K562 (cell line): Measurements from ENCODE around the gene ELOVL5. TPM values are rescaled to one million over a fixed set of nuclear protein-coding genes. Genes with fewer than 3 reads are reported as not detected.

Experiments
- BRD4 ChIP-seq: fragments of 200-600 bp; sonication (generic); IDR thresholded peaks from 2 replicates; pipeline ENCODE4 v1.6.1; 2017; ENCODE audit warnings: inconsistent platforms
- CBX2 ChIP-seq: fragments of 200-600 bp; sonication (generic); IDR thresholded peaks from one replicate; pipeline ENCODE4 v1.6.1; 2012; ENCODE audit warnings: mild to moderate bottlenecking, low read length, inconsistent platforms; ENCODE audit not compliant: insufficient read depth, poor library complexity, severe bottlenecking
- FOXK1 ChIP-seq: sonication (generic); formaldehyde crosslinking; IDR thresholded peaks from 2 replicates; pipeline ENCODE4 v1.8.0; 2022; ENCODE audit warnings: missing genetic modification reagents, mild to moderate bottlenecking, borderline replicate concordance
- MEF2D ChIP-seq: conservative IDR thresholded peaks from 2 replicates; pipeline ENCODE4 v1.6.1; 2016; ENCODE audit warnings: low read depth, missing genetic modification characterization, missing compliant biosample characterization
- MTA1 ChIP-seq: fragments of 450-650 bp; IDR thresholded peaks from 2 replicates; pipeline ENCODE4 v1.6.1; 2017; ENCODE audit warnings: borderline replicate concordance
- SUPT5H ChIP-seq: fragments of 450-650 bp; IDR thresholded peaks from 2 replicates; pipeline ENCODE4 v1.6.1; 2016
- TAF7 ChIP-seq: fragments of 450-650 bp; IDR thresholded peaks from 2 replicates; pipeline ENCODE4 v1.6.1; 2016; ENCODE audit warnings: missing genetic modification characterization, missing compliant biosample characterization
- ZFP36 ChIP-seq: fragments of 150-350 bp; IDR thresholded peaks from 2 replicates; pipeline ENCODE4 v1.6.1; 2018; ENCODE audit warnings: low read length, low read depth; ENCODE audit not compliant: partially characterized antibody
- ZNF324 ChIP-seq: fragments of 250-450 bp; sonication (Bioruptor Pico); IDR thresholded peaks from 2 replicates; pipeline ENCODE4 v1.4.0; 2020; ENCODE audit warnings: mild to moderate bottlenecking
- polyA plus RNA-seq, 8 experiments: library from polyadenylated mRNA; depleted of rRNA in 4 of 8; stranded (reverse) in 5 of 8; unstranded in 3 of 8; fragments of >200 nt; fragmentation: Nextera tagmentation in 2 of 8; fragmentation: Illumina TruSeq in 1 of 8; extraction: Ambion mirVana in 2 of 8; extraction: Trizol in 1 of 8; gene quantifications; 2 replicates each; pipeline versions ENCODE4 v1.2.1 to v1.2.3, GENCODE V29; 2011 to 2014; ENCODE audit warnings: inconsistent platforms in 1 of 8, missing spikeins in 1 of 8
- total RNA-seq, 7 experiments: library from RNA; depleted of rRNA in 6 of 7; stranded (reverse); fragments of >200 nt in 6 of 7; fragmentation: Illumina TruSeq in 2 of 7; extraction: Trizol in 2 of 7; gene quantifications; 2 replicates each; pipeline versions ENCODE4 v1.2.1 to v1.2.3, GENCODE V29; 2011 to 2021; ENCODE audit warnings: low replicate concordance in 1 of 7
- TF ChIP-seq, protein P1 (sequence below): sonication (generic); formaldehyde crosslinking; IDR thresholded peaks from 2 replicates; pipeline ENCODE4 v1.8.0; 2023; ENCODE audit warnings: mild to moderate bottlenecking, missing genetic modification reagents
- TF ChIP-seq, protein P2 (sequence below): IDR thresholded peaks from 2 replicates; pipeline ENCODE4 v1.6.1; 2012; ENCODE audit warnings: low read depth, low read length, improper control_type of control experiment, borderline replicate concordance
- TF ChIP-seq, protein P3 (sequence below): sonication (generic); formaldehyde crosslinking; IDR thresholded peaks from 2 replicates; pipeline ENCODE4 v1.8.0; 2022; ENCODE audit warnings: mild to moderate bottlenecking, missing genetic modification reagents
- TF ChIP-seq, protein P4 (sequence below): fragments of 250-450 bp; sonication (Bioruptor Pico); IDR thresholded peaks from 2 replicates; pipeline ENCODE4 v1.4.0; 2020
- TF ChIP-seq, protein P5 (sequence below): sonication (generic); formaldehyde crosslinking; IDR thresholded peaks from 2 replicates; pipeline ENCODE4 v1.8.1; 2022; ENCODE audit warnings: missing genetic modification reagents
- TF ChIP-seq, protein P6 (sequence below): fragments of 250-450 bp; sonication (Bioruptor Pico); IDR thresholded peaks from 2 replicates; pipeline ENCODE4 v1.8.0; 2022; ENCODE audit warnings: inconsistent platforms, mild to moderate bottlenecking, moderate library complexity, borderline replicate concordance

ELOVL5 gene
- total and polyA plus RNA-seq, 9 of the 15 experiments (the other 6 are each of a cell fraction or from before 2014, with no cell fraction given) = 70.6 to 245 (median 132) TPM

DNA sequence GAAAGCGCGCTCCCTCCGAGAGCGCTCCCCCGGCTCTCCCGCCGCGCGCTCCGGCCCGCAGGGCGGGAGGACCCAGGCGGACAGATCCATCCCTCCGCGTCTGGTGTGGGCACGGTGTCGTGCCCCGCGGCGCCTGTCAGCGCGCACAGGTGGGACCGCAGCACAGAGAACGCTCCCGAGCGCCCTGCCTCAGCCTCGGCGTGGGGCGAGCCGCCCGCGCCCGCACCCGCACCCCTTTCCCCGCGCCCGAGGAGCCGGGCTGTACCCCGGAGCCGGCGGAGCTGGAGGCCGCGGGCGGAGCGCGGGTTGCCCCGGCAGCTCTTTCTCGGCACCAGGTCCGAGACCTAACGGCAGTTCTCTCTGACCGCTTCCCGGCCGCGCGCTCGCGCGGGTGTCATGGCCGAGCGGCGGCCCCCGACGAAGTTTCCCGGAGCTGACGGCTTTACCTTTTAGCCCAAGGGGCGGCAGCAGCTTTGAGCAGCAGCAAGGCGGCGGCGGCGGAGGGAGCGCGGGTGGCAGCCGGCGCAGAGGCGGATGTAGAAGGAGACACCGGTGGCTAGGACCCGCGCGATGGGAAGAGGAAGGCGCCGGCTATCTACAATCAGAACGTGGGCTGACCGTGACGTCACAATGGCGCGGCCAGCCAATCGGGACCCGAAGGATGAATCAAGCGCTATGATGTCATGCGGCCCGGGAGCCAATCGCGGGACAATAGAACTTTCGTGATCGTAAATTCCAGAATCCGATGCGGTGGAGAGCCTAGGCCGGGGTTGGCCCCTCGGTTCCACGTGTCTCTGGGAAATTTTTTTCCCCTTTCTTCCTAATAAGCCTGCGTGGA lies at the start of gene ELOVL5 (continued):
- TF ChIP-seq, protein P1, sequence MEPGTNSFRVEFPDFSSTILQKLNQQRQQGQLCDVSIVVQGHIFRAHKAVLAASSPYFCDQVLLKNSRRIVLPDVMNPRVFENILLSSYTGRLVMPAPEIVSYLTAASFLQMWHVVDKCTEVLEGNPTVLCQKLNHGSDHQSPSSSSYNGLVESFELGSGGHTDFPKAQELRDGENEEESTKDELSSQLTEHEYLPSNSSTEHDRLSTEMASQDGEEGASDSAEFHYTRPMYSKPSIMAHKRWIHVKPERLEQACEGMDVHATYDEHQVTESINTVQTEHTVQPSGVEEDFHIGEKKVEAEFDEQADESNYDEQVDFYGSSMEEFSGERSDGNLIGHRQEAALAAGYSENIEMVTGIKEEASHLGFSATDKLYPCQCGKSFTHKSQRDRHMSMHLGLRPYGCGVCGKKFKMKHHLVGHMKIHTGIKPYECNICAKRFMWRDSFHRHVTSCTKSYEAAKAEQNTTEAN (CRISPR knock-in tag) = no peak
- TF ChIP-seq MEF2D (tag) (no peak), BRD4 (no peak), ZFP36 (no peak), ZNF324 (CRISPR knock-in tag) (no peak), SUPT5H (peak; percentile 81), CBX2 (no peak), FOXK1 (no peak; the same call in 1 of the 2 replicates), TAF7 (tag) (peak; percentile 58; the same call in 1 of the 2 replicates), MTA1 (peak; percentile 72; the same call in 1 of the 2 replicates)
- TF ChIP-seq, protein P2, sequence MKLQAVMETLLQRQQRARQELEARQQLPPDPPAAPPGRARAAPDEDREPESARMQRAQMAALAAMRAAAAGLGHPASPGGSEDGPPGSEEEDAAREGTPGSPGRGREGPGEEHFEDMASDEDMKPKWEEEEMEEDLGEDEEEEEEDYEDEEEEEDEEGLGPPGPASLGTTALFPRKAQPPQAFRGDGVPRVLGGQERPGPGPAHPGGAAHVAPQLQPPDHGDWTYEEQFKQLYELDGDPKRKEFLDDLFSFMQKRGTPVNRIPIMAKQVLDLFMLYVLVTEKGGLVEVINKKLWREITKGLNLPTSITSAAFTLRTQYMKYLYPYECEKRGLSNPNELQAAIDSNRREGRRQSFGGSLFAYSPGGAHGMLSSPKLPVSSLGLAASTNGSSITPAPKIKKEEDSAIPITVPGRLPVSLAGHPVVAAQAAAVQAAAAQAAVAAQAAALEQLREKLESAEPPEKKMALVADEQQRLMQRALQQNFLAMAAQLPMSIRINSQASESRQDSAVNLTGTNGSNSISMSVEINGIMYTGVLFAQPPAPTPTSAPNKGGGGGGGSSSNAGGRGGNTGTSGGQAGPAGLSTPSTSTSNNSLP = no peak
- TF ChIP-seq, protein P3, sequence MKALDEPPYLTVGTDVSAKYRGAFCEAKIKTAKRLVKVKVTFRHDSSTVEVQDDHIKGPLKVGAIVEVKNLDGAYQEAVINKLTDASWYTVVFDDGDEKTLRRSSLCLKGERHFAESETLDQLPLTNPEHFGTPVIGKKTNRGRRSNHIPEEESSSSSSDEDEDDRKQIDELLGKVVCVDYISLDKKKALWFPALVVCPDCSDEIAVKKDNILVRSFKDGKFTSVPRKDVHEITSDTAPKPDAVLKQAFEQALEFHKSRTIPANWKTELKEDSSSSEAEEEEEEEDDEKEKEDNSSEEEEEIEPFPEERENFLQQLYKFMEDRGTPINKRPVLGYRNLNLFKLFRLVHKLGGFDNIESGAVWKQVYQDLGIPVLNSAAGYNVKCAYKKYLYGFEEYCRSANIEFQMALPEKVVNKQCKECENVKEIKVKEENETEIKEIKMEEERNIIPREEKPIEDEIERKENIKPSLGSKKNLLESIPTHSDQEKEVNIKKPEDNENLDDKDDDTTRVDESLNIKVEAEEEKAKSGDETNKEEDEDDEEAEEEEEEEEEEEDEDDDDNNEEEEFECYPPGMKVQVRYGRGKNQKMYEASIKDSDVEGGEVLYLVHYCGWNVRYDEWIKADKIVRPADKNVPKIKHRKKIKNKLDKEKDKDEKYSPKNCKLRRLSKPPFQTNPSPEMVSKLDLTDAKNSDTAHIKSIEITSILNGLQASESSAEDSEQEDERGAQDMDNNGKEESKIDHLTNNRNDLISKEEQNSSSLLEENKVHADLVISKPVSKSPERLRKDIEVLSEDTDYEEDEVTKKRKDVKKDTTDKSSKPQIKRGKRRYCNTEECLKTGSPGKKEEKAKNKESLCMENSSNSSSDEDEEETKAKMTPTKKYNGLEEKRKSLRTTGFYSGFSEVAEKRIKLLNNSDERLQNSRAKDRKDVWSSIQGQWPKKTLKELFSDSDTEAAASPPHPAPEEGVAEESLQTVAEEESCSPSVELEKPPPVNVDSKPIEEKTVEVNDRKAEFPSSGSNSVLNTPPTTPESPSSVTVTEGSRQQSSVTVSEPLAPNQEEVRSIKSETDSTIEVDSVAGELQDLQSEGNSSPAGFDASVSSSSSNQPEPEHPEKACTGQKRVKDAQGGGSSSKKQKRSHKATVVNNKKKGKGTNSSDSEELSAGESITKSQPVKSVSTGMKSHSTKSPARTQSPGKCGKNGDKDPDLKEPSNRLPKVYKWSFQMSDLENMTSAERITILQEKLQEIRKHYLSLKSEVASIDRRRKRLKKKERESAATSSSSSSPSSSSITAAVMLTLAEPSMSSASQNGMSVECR (CRISPR knock-in tag) = peak; percentile 43
- TF ChIP-seq, protein P4, sequence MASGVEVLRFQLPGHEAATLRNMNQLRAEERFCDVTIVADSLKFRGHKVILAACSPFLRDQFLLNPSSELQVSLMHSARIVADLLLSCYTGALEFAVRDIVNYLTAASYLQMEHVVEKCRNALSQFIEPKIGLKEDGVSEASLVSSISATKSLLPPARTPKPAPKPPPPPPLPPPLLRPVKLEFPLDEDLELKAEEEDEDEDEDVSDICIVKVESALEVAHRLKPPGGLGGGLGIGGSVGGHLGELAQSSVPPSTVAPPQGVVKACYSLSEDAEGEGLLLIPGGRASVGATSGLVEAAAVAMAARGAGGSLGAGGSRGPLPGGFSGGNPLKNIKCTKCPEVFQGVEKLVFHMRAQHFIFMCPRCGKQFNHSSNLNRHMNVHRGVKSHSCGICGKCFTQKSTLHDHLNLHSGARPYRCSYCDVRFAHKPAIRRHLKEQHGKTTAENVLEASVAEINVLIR (CRISPR knock-in tag) = peak; percentile 97
- TF ChIP-seq, protein P5, sequence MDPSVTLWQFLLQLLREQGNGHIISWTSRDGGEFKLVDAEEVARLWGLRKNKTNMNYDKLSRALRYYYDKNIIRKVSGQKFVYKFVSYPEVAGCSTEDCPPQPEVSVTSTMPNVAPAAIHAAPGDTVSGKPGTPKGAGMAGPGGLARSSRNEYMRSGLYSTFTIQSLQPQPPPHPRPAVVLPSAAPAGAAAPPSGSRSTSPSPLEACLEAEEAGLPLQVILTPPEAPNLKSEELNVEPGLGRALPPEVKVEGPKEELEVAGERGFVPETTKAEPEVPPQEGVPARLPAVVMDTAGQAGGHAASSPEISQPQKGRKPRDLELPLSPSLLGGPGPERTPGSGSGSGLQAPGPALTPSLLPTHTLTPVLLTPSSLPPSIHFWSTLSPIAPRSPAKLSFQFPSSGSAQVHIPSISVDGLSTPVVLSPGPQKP (CRISPR knock-in tag) = no peak
- TF ChIP-seq, protein P6, sequence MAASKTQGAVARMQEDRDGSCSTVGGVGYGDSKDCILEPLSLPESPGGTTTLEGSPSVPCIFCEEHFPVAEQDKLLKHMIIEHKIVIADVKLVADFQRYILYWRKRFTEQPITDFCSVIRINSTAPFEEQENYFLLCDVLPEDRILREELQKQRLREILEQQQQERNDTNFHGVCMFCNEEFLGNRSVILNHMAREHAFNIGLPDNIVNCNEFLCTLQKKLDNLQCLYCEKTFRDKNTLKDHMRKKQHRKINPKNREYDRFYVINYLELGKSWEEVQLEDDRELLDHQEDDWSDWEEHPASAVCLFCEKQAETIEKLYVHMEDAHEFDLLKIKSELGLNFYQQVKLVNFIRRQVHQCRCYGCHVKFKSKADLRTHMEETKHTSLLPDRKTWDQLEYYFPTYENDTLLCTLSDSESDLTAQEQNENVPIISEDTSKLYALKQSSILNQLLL = no peak
